ENCODE data around the gene TBC1D14.

TBC1D14 gene

DNA sequence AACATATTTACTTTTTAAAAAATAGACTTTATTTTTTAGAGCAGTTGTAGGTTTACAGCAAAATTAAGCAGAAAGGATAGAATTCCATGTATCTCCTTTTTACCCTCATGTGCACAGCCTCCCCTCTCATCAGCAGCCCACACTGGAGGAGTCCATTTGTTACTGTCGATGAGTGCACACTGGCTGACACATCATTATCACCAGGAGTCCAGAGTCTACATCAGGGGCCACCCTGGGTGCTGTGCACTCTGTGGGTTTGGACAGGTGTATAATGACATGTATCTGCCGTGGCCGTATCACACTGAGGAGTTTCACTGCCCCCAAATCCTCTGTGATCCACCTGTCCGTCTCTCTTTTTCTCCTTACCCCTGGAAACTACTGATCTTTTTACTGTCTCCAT lies 26.3 kb downstream of the TBC1D14 start:
- TF ChIP-seq ZFX (IDR thresholded peaks at IDR 0.05): no peak
- TF ChIP-seq, protein P1, sequence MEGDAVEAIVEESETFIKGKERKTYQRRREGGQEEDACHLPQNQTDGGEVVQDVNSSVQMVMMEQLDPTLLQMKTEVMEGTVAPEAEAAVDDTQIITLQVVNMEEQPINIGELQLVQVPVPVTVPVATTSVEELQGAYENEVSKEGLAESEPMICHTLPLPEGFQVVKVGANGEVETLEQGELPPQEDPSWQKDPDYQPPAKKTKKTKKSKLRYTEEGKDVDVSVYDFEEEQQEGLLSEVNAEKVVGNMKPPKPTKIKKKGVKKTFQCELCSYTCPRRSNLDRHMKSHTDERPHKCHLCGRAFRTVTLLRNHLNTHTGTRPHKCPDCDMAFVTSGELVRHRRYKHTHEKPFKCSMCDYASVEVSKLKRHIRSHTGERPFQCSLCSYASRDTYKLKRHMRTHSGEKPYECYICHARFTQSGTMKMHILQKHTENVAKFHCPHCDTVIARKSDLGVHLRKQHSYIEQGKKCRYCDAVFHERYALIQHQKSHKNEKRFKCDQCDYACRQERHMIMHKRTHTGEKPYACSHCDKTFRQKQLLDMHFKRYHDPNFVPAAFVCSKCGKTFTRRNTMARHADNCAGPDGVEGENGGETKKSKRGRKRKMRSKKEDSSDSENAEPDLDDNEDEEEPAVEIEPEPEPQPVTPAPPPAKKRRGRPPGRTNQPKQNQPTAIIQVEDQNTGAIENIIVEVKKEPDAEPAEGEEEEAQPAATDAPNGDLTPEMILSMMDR (conservative IDR thresholded peaks at IDR 0.05): no peak
- no peak overlapping the region for H3K27ac ChIP-seq

DNA sequence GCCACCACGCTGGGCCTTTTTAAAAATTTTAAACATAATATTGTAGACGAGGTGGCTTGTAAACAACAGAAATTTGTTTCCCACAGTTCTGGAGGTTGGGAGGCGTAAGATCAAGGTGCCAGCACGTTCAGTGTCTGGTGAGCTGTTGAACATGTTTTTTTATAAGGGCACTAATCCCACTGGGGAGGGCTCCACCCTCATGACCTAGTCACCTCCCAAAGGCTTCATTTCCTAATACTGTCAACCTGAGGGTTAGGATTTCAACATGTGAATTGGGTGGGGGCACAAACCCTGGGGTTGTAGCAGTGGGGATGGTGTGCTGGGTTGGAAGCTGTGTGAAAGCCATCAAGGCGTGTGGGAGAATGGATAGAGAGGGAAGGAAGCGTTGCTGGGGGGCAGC lies 27.6 kb downstream of the TBC1D14 start:
- no peak overlapping the region for H3K27ac ChIP-seq
- no peak for TF ChIP-seq ZFX (IDR thresholded peaks at IDR 0.05)
- TF ChIP-seq, protein P1 (conservative IDR thresholded peaks at IDR 0.05): no peak

DNA sequence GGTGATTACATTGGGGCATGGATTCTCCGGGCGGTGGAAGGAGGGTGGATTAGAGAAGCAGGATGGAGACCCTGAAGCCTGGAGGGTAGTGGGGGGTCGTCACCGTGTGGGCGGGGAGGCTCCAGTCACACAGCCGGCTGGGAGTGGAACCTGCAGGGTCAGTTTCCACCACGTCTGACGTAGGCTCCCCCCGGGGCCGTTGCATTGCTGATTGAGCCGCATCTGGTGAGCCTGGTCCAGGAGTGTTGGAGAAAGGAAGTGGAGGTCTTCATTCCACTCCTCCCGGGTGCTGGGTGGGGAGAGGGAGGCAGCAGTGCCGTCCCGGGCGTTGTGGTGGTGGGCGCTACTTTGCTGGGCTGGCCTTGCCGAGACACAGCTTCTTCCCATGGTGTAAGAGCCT lies 28.1 kb downstream of the TBC1D14 start:
- H3K27ac ChIP-seq: no peak overlapping the region

DNA sequence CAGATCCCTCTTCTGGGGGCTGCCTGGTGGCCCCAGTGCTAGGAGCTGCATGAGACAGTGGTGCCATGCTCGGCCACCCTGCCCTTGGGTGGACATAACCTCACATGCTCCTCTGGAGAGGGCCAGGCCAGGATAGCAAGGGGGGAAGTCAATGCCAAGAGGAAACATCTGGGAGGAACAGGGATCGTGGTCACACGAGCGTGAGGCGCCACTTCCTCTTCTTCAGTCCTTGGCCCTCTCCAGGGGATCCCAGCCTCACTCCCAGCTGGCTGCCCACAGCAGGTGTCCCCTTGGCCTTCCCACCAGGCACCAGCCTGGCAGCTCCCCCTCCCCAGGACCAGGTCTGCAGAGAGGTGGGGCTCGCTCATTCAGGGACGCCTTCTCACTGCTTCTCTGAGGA lies 28.6 kb downstream of the TBC1D14 start:
- no peak overlapping the region for H3K27ac ChIP-seq
- TF ChIP-seq, protein P1 (conservative IDR thresholded peaks at IDR 0.05): no peak
- no peak for TF ChIP-seq ZFX (IDR thresholded peaks at IDR 0.05)

More for the DNA sequence above, 28.1 kb downstream of the TBC1D14 start:
- no peak for TF ChIP-seq ZFX (IDR thresholded peaks at IDR 0.05)
- TF ChIP-seq, protein P1 (conservative IDR thresholded peaks at IDR 0.05): no peak

DNA sequence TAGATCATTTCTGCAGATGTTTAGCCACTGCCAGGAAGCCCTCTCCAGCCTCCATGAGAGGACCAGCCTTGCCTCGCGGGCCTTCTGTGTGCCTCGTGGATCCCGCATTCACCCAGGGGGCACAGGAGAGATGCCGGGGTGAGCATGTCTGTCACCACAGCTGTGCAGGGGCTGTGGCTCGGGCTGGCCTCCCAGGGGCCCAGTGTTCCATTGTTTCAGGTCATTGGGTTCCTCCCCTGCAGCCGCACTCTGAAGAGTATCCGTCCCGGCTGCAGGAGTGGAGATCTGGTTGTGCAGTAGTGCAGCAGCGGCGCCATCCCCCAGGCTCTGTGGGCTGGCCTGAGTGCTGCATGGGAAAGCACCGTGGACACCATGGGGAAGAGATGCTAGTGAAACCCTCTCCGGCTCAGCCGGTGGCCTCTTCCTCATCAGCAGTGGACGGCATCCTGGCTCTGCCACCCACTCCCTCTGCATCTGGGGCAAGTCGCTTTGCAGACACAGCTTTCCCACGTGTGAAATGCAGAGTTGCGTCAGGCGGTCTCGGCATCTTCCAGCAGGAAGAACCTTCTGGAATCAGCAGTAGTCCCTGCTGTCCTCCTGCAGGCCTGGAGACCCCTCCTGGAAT lies 29.1 kb downstream of the TBC1D14 start:
- no peak overlapping the region for H3K27ac ChIP-seq
- TF ChIP-seq ZFX (IDR thresholded peaks at IDR 0.05): no peak
- TF ChIP-seq, protein P1 (conservative IDR thresholded peaks at IDR 0.05): no peak

DNA sequence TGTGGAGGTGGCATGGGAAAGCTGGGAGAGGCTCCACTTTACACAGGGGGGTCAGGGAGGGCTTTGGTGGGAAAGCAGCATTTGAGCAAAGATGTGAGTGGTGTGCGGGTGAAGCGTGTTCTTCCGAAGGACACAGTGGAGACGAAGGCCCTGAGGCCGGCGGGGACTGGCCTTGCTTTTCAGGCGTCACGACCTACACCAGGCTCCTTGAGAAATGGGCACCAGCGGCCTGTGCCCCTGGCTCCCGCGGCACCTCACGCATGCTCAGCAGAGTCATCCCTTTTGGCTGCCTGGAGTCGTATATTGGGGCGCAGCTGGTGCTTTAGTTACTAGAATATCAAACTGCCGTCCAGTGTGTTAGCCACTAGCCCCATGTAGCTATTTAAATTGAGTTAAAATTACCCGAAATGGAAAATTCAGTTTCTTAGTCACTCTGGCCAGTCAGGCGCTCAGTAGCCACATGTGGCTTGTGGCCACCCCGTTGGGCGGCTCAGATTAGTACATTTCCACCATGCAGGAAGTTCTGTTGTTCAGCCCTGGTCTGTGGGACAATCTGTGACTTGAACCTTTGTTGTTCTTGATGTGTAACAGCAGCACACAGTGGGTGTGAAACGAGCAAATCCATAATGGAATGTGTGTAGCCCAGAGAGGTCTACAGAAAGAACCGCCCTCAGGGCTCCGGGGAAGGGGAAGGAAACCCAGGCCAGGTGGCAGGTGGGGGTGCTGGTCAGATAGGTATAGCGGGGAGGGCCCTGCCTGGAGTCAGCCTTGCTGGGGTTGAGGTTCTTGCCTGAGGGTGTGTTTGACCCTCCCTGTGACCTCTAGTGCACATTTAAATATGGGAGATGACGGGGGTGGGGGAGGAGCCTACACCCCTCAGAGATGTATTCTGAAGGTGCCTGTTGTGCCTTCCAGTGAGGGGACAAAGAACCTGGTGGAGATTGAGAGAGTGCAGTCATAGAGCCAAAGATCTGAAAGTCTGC lies 30.4 kb downstream of the TBC1D14 start:
- no peak overlapping the region for H3K27ac ChIP-seq
- TF ChIP-seq, protein P1 (conservative IDR thresholded peaks at IDR 0.05): no peak

DNA sequence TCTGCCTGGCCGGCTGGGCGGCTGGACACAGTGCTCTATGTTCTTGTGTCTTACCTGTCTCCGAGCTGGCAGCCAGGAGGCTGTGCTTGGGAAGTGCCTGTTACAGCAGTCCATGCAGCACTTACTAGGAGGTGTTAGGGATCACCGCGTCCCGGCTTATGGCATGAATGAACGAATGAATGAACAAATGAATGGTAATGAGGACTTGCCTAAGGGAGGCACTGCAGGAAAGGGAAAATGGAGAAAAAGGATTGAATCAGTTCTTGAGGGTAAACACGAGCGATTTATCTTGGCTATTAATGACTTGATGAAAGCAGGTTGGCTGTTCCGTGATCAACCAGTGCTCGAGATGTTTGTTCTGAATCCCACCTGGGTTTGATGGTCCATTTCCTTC lies 31.1 kb downstream of the TBC1D14 start:
- H3K27ac ChIP-seq: no peak overlapping the region
- no peak for TF ChIP-seq ZFX (IDR thresholded peaks at IDR 0.05)
- TF ChIP-seq, protein P1 (conservative IDR thresholded peaks at IDR 0.05): no peak
